Pulmonary artery endothelial cell (primary cell): ENCODE measurements around the gene LAMP2. TPM values are rescaled to one million over a fixed set of nuclear protein-coding genes. Genes with fewer than 3 reads are reported as not detected.

ENCODE experiments used
- DNase-seq: peaks from one replicate; pipeline ENCODE4 v3.0.0-alpha.2; 2011; ENCODE audit warnings: low read depth, low spot score
- total RNA-seq: library from RNA; depleted of rRNA; stranded (reverse); fragments of >200 nt; gene quantifications from 2 replicates; pipeline ENCODE4 v1.2.3, GENCODE V29; 2014

Gene LAMP2
- total RNA-seq, 1 donor from 2014 or later, result 142 TPM

DNA sequence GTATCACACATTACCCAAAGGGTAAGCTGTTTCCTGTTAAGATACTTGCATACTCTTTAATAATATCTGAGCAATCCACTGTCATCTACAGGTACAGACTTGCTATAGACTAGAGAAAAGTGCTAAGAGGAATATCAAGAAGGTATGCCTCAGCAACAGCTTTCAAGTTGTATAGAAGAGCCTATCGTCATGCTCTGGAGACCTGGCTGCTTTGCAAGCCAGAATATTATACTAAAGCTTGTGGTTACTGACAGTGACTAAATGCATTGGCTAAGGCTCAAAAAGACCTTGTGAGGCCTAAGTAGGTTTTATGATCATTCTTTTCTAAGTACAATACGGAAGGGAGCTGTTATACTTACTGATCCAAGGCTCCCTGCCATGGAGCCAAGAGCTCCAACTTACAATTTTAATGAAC is 11.3 kb downstream of the LAMP2 start:
- no peak for DNase-seq

DNA sequence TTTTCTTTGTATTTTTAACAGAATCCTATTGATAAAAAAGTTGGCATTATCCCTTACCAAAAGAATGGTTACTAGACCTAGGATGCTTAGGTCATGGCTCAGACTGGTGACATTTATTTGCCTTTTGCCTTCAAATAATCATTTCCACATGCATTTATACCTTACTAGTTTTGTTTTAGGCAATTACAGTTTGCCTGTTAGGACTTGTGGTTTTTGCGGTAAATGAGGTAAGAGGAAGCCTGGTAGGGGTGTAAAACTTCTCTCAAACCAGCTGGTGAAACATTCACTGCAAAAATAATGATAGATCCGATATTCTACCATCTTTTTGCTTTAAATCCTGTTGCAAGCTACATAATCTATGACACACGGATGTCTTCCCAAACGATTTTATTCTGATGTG is 12.1 kb downstream of the LAMP2 start:
- no peak for DNase-seq

DNA sequence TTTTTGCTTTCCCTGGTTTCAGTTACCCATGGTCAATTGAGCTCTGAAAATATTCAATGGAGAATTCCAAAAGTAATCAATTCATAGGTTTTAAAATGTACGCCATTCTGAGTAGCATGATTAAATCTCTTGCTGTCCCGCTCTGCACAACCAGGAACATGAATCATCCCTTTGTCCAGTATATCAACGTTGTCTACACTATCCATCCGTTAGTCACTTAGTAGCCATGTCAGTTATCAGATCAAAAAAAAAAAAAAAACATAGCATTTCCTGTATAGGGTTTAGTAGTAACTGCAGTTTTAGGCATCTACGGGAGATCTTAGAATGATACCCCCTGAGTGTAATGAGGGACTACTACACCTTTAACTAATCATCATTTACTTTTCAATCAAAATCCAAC is 15.1 kb downstream of the LAMP2 start:
- no peak for DNase-seq

DNA sequence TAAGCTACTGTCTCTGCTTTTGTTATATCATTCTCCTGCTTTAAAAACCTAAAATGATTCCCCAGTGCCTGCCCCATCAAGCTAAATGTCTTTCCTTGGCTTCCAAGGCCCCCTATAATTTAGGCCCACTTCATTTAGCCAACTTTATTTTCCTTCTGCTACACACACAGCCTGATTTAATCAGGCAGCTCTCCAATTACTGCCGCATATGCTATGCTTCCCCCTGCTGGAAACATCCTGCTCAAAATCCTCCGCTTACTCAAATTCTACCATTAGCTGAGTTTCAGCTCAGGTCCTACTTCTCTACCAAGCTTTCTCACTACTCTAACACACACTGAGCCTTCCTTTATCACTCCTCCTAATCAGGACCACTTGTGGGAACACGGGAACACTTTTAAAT is 17.0 kb downstream of the LAMP2 start:
- no peak for DNase-seq

DNA sequence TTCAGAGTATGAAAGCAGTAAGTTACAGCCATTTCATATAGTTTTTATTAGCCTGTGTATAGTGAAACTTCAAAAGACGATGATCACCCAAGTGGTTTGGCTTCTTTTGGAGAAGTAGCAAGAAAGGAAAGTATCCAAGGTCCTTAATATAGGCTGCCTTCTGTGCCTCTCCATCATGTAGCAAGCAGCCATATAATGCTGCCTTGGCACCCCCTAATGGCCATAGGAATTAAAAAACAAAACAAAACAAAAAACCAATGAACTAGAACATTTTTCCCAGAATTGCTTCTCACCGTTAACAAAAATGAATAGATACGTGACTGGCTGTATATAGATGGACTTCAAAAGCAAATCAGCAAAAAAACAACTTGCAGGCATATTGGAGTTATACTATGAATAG is 18.9 kb downstream of the LAMP2 start:
- DNase-seq, result no peak

DNA sequence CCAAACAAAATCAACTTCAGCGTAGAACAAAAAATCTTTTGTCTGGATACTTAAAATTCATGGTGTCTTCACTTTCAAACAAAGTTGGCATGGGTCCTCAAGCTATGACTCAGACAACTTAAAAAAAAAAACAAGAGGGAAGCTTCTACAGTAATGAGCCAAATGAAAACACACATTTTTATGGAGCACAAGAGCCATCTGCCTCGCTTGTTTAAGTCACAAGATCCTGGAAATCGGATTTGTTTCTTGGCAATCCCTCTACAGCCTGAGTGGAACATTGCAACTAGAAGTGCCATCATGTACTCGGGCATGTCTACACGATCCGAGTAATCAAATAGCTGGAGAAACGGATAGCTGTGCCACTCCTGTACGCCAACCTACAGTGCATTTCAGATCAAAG is 22.6 kb downstream of the LAMP2 start:
- no peak for DNase-seq

DNA sequence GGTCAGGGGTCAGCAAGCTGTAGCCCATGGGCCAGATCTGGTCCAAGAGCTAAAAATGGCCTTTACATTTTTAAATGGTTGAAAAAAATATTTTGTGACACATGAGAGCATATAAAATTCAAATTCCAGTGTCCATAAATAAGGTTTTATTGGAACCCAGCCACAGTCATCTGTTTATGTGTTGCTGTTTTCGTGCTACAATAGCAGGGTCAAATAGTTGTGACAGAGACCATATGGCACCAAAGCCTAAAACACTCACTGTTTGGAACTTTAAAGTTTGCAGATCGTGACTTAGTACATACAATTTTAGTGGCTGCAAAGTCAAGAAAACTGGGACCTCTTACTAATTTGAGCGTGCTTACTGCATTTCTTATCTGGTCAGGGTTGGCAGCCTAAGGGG is 29.2 kb downstream of the LAMP2 start:
- no peak for DNase-seq

DNA sequence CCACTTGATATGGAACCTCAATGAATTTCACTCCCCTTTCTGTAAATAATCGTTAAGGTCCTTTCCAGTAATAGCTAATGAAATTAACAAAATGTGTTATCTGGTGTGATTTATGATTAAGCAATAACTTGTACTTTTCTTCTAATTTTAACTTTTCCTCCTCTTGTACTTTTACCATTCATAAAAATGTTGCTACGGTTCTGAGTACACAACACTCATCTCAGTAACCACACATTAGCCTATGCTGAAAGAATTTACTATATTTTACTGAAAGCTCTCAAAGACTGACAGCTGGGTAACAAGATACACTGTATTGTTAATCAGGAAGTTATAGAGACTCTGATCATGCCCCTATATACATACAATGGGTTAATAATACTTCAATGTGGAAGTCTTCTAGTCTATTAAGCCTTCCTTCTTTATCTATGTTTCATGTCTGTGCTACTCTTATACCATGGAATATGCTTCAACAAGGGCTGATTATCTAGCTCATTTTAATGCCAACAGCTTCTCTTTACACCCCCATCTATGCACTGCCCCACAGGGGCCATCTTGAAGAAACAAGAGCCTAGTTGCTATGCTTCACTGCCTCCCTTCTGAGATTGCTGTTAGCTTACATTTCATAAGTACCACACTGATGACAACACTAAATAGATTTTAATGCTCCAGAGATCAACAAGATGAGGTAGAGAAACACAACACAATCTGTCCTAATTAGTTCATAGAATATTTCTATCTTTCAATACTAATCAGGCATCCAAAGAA is 39.1 kb downstream of the LAMP2 start:
- DNase-seq, result no peak

DNA sequence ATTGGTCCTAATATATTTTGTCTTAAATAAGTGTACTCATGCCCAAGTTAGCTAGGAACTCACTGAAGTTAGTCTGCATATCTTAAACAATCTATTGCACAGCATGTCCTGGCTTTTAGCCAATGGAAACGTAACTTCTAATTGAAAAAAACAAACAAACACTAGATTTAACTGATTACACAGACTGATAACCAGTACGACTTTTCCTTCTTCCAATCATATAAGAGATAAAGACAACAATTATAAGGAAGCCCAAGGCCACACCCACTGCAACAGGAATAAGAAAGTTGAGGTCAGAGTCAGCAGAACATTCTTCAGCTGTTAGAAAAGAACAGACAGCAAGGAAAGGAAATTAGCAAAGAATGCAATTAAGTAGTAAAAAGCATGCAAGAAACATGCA is 40.8 kb downstream of the LAMP2 start:
- no peak for DNase-seq

DNA sequence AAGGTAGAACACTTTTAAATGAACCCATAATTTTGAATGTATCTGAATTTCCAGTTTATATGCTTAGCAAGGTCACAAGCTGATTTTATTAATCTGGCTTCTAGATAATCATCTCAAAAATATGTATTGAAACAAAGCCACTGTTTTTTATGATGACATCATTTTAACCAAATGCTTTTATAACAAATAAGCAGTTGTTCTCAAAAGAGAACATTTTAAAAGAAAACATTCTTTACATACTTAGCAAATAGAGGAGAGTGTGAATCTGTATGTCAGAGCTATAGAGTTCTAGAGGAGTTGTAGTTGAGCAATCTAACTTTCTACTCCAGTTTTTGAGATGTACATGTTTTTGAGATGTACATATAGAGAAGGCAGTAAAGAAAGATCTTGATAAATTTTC is 42.5 kb downstream of the LAMP2 start:
- DNase-seq, result no peak

DNA sequence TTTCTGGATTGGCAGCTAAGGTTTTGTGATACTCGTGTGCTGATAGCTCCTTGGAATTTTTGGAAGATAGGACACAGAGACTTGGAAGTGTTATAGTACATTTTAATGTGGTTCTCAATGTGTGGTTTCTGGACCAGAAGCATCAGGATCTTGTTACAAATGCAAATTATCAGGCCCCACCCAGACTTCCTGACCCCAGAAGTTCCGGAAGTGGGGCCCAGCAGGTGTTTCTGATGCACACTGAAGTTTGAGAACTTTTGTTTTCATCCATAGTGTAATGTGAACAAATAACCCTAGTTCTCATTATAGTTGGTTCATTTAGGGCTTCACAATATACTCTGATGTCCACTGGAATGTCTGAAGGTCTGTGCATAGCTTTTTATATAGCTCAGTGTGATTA is 49.6 kb downstream of the LAMP2 start:
- DNase-seq, result no peak

DNA sequence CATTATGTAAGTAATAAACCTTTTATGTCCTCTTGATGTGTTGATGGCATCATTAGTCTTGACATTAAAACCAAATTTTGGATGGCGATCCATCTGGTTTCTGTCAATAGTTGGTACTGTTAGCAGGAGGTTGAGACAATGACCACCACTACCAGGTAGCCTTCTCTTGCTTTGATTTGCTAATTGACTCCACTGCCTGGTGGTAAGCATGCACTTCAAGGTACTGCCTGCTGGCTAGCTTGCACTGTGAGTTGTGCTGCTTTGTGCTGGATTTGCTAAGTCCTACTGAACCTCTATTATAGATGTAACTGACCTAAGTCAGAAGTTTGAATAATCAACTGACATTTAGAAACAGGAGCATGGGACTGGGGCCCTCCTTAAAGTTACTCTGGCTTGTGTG is 60.9 kb downstream of the LAMP2 start:
- no peak for DNase-seq

DNA sequence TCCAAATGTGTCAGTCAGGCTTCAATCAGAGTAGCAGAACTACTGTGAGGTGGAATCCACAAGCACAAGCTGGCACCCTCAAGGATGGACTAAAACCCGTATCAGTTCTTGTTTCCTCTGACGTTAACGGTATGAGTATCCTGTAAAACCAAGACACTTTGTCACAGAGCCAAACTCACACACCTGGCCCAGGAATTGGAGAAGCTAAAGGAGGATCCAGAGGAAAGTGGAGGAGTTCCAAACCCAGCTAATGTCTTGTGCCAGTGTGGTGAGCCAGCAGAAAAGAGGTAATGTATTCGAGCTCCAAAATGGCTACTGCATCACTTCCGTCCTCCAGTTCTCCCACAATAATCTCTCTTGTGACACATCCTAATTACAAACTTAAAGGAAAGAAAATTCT is 62.5 kb downstream of the LAMP2 start:
- DNase-seq, result no peak

DNA sequence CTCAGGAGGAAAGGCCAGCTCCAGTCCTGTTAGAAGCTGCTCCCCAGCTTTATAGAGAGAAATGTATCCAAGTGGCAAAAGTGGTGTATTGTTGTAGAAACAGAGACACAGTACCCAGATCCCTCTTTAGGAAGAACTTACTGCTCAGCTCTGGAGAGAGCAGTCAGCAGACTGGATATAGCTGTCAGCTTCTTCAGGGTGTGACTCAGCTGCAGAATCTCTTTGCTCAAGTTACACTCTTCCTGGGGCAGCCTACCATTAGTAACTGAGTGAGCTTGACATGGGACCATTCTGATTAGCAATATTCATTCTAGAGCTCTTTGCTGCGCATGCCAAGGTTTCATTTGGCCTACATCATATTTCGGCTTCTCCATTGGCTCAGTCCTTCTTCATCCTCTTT is 66.7 kb downstream of the LAMP2 start:
- no peak for DNase-seq

DNA sequence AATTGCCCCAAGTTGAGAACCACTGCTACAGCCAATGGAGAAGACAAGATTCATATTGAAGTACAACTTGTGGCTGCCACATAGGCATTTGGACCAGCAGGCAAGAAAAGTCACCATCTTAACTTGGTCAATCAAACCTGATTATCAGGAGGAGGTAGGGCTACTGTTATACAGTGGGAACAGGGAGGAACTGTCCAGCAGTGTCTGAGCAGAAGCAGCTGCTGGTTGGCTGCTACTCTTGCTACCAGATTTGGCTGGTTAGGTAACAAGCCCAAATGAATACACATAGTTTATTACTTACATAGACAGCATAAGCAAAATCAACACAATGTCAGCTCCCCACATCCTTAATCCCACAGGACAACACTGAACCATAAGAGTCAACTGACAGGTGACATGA is 67.8 kb downstream of the LAMP2 start:
- no peak for DNase-seq

DNA sequence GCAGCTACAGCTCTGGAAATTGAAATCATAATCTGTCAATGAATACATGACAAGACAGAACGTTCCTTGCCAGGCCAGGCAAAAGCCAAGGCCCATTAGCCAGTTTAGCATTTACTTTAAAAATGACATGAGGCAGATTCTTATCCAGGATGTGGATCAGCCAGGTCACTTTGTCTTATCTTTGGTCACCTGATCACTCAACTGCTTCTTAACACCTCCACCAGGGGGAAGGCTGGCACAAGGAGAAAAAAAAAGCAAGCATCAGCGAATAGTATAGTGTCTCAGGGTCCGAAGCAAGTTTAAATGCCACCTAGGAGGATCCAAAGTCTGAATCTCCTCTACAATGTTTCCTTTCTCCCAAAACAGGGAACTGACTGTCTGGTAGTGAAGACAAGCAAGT is 88.4 kb downstream of the LAMP2 start:
- no peak for DNase-seq

DNA sequence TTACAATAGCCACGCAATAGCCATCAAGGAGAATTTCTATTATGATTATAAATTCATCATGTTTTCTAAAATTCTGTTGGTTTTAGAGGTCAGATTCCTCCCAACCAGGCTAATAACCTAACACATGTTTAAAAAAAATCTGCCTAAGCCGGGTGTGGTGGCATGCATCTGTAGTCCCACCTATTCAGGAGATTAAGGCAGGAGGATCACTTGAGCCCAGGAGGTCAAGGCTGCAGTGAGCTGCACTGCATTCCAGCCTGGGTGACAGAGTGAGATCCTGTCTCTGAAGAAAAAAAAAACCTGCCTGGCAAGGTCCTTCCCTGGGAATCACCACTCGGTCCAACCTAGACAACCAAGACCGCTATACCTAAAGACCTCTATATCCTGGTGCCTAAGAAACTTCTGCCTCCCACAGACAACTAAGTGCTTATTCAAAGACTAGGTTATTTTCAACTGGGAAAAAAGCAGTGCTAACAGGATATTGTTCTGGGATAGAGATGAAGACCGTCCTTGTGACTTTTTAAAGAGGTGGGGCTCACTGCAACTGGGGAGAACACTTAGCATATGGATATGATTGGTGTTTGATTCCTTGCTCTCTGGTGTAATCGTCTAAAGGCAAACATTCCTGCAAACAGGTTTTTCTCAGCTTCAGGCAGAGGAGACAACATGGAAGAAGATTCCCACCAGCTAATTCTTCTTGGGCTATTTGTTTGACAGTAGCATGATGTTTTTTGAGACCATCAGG is 89.0 kb downstream of the LAMP2 start:
- DNase-seq, result no peak

DNA sequence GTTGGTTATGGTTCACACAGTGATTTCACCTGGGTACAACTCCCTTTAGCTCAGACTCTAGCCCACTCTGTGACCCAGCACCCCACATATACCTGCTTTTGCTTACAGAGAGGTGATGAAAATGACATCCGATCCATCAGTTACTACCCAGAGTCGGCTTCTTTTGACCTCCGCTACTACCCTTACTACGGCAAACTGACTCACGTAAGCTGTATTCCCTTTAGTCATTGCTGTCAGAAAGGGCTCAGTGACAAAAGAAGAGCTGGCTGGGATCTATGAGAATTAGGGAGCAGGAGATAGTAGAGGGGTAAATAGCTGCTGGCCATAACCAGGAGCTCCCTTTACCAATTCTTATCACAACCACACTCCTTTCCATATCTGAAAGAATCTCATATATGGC is 90.5 kb downstream of the LAMP2 start:
- no peak for DNase-seq

Other genes with a start within 250 kb of the LAMP2 start
- 15.9 and 16.7 TPM in 2 replicates for gene ZBTB33, start 218.5 kb downstream of the LAMP2 start, total RNA-seq
- gene TMEM255A, start 157.8 kb downstream of the LAMP2 start, total RNA-seq, result not detected in 2 replicates
- gene ATP1B4, start 107.2 kb downstream of the LAMP2 start, total RNA-seq, result not detected in 2 replicates
- gene CUL4B, start 91.7 kb upstream of the LAMP2 start, total RNA-seq, result 86.1 and 89.2 TPM in 2 replicates
- gene MCTS1, start 134.8 kb upstream of the LAMP2 start, total RNA-seq, result 41.0 and 41.1 TPM in 2 replicates
- 68.4 and 86.1 TPM in 2 replicates for gene C1GALT1C1, start 160.8 kb upstream of the LAMP2 start, total RNA-seq